AG09309 (cell line): ENCODE results near the gene PRDM16.

Experiments
- DNase-seq: peaks from one replicate; pipeline ENCODE4 v3.0.0-alpha.2; 2010; ENCODE audit warnings: low read depth
- H3K4me3 ChIP-seq: 2 replicates; pipeline ENCODE4 v1.5.1; 2011; ENCODE audit warnings: mild to moderate bottlenecking, low read depth, low read length, moderate library complexity; ENCODE audit not compliant: control insufficient read depth
- CTCF ChIP-seq: IDR thresholded peaks from 2 replicates; pipeline ENCODE4 v1.5.1; 2011; ENCODE audit warnings: mild to moderate bottlenecking, low read depth, low read length, inconsistent platforms; ENCODE audit not compliant: insufficient read depth, control insufficient read depth; ENCODE audit errors: missing control alignments

Gene PRDM16

GRCh38 chr1:3125078-3125477 is 56.1 kb downstream of the PRDM16 start:
- no peak for DNase-seq
- no peak overlapping the region for H3K4me3 ChIP-seq
- TF ChIP-seq CTCF: no peak

DNA sequence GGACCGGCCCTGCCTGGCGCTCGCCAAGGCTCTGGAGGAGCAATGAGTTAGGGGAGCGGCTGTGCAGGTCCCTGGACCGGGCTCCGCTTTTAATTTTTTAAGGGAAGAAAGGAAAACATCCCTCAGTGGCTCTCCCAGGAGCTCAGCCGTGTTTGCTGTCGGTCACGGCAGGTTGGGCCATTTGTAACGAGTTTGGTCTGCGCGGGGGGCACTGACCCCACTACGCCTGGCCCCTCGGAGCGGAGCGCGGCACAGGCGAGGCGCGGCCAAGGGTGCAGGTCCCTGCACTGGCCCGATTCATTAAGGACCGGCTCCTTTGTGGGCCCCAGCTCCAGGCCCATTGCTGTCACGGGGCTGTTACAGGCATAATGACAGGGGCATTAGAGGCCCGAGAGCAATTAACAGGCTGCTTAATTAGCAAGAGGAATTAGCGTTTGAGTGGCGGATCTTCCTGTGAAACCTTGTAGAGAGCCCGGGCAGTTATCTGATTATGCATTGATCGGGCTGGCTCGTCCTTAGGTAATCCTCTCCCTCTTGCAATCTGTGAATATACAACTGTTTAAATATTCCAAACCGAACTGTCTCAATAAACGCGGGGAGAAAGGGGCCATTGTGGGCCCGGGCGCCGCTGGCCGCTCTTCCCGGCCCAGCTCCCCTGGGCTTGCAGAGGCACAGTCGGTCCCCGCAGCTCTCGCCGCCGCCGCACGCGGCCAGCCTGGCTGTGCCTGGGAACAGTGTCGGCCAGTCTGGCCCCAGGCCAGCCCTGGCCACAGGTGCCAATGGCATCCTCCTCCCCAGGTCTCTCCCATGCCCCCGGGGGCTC is 56.8 kb downstream of the PRDM16 start:
- H3K4me3 ChIP-seq: no peak overlapping the region
- no peak for TF ChIP-seq CTCF
- DNase-seq: no peak

DNA sequence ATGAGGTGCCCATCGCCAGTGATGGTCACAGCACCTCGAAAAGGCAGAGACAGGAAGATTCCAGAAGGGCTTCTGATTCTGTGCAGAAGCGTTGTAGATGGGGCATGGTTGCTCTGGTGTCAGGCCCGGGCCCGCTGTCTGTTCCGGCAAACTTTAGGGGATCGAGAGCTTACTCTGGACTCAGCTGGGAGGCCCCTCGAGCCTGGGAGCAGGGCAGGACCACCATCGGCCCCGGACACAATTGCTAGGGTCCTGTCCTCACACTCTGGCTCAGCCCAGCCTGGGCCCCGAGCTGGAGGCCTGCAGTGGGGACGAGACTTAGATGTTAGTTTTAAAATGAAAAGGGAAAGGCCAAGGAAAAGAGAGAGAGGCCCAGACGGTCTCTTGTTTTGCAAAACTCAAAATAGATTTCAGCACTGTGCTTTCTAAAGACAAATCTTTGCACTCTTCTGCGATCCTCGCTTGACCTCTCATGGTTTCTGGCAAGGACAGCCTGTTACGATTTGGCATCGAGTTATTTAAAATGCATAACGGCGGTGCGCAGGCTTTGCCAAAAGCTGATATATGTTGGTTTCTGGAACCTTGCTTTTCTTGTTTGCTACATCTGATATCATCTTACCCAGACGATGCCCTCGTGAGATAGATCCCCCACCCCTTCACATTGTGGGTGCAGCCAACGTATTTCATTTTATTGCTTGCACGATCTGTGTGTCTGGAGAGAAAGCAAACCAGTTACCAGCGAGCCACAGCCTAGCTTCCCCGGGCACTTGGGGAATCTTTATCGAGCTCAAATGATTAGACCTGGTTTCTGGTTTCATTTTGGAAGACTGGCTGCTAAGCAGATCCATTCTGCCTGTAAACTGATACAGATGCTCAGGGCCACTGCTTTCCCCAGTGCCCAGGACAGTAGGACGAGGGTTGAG is 58.0 kb downstream of the PRDM16 start:
- H3K4me3 ChIP-seq: no peak overlapping the region
- TF ChIP-seq CTCF: no peak
- DNase-seq: no peak

DNA sequence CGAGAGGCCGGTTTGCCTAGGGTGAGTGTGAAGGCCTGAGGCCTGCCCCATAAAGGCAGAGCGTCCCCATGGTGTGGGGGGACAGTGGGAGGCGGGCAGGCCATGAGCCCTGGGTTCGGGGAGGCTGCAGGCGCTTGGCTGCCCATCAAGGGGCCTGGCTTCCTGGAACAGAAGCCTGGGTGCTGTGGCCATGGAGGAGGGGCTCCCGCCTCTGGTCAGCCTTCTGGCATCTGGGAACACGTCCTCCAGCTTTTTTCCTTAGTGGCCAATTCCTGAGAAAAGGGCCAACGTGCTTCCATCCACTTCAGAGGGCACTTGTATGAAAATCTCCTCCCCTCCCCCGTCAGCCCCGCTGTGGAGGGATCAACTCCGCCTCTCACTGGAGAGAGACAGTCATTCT is 58.7 kb downstream of the PRDM16 start:
- DNase-seq: no peak
- TF ChIP-seq CTCF: no peak
- H3K4me3 ChIP-seq: no peak overlapping the region

DNA sequence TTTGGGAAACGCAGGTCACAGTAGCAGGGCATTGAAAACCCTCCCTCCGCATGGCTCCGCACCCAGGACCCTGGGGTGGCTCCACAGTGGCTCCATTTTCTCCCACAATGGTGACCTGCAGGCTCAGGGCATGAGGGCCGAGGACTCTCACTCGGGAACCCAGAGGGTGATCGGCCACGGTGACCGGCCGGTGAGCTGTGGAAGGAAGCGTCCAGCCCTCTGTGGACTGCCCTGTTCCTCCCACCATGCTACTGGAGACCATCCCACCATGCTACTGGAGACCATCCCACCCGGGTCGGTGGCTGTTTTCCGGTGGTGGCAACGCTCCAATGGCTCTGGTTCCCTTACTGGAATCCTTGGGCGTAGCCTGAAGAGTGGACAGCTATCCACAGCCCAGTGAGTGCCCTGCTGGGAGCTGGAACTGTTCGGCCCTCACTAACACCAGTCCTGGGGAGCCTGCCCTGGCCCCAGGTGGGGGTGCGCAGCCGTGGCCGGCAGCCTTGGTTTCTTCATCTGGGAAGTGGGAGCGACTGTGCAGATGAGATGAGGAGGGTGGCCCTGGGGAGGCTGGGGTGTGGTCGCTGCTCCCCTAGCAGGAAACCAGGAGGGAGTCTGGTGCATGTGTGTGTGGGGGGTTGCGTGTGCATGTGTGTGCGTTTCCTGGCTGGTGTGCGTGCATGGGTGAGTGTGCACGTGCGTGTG is 59.6 kb downstream of the PRDM16 start:
- no peak for DNase-seq

GRCh38 chr1:3129133-3129490 is 60.1 kb downstream of the PRDM16 start:
- no peak for TF ChIP-seq CTCF
- DNase-seq: no peak

More for the DNA sequence above, 59.6 kb downstream of the PRDM16 start:
- no peak for TF ChIP-seq CTCF
- H3K4me3 ChIP-seq: no peak overlapping the region

More at GRCh38 chr1:3129133-3129490, 60.1 kb downstream of the PRDM16 start:
- H3K4me3 ChIP-seq: no peak overlapping the region
